ENCODE measurements around the gene NDRG4. TPM values are rescaled to one million over a fixed set of nuclear protein-coding genes. Genes with fewer than 3 reads are reported as not detected.
A peak's percentile ranks its signal among the peaks of the same experiment; 100 is the strongest.

Gene NDRG4
- total RNA-seq, 2 donors from 2014 or later, result 4.2 to 7.3 TPM

- intact Hi-C loops (cut with DNase I, micrococcal nuclease), result no loop called here
- DNase-seq (no peak), ATAC-seq (no peak)
These were observed 35.7 kb upstream of the NDRG4 start for GRCh38 chr16:58464047-58464915.

- no peak for ATAC-seq
- intact Hi-C loops (cut with DNase I, micrococcal nuclease), result no loop called here
- DNase-seq, result no peak
These were observed 34.8 kb upstream of the NDRG4 start for GRCh38 chr16:58464916-58465731.

DNA sequence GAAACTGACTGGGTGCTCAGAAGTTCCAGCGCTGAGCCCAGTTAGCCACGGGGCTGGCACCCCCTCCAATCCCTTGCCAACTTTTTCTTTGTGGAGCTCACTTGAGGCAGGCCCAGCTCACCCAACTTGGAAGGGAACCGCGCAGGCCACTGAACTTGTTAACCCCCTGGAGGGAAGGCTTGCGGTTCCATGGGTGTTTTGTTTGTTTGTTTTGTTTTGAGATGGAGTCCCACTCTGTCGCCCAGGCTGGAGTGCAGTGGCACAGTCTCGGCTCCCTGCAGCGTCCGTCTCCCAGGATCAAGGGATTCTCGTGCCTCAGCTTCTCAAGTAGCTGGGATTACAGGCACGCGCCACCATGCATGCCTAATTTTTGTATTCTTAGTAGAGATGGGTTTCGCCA lies 34.1 kb upstream of the NDRG4 start:
- DNase-seq, result no peak
- intact Hi-C loops (cut with DNase I, micrococcal nuclease), result no loop called here
- no peak for ATAC-seq

DNA sequence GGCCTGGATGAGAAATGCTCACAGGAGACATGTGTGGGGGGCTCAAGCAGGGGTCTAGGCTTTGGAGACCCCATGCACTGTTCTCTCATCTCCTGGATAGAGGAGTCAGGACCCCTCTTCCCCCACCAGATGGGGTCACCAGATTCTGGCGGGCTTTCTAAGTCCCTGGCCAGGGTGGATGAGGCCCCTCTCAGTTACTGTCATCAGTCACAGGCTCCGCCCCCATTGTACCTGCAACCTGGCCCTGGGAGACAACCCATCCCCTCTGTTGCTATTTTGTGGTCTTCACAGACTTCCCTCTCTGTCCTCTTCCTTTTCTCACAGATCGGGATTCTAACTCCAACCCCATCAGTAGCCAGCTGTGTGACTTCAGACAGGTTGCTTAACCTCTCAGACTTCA lies 33.5 kb upstream of the NDRG4 start:
- ATAC-seq, result no peak
- DNase-seq, result no peak
- intact Hi-C loops (cut with DNase I, micrococcal nuclease), result no loop called here

DNA sequence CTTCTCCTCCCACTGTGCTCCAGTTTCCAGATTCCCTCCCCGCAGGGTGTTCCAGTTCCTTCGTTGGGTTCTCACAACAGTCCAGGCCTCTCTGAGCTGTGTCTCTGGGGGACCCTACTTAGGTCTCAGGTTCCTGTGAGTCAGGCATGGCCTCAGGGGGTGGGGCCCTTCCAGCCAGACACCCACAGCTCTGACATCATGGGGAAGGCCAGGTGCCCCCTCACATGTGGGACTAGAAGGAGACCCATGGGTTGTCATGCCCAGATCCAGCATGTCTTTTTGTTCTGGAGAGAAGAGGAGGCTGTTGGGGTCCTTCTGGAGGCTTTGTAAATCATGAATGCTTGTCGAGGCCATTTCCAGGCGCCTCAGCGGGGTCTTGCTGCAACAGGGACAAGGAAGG lies 32.0 kb upstream of the NDRG4 start:
- no peak for ATAC-seq

DNA sequence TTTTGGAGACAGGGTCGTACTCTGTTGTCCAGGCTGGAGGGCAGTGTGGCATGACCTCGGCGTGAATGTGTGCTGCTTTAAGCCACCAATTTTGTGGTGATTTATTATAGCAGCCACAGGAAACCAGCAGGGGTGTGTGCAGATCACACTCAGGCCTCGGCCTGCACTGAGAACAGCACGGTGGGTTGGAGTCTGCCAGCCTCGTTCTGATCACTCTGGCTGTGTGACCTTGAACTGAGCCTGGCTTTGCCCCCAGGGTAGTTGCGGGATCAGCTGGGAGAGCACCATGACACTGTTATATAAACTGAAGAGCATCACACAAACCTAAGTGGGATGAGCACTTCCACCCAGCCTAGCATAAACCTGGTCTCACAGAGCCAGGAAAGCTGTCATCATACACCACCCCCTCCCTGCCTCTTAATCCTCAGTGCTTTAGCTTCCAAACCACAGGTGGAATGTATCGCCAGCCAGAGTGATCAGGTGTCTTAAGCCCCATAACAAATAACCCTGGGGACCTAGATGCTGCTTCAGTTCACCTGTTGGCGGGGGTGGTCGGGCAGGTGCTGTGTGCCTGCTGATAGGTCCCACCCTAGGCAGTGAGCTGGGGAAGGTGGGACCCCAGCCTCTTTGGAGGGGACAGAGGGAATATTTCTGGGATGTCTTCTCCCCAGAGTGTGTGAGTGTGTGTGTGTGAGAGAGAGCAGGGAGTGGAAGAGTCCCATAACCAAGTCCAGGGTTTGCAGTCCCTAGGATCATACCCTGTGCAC lies 28.6 kb upstream of the NDRG4 start:
- intact Hi-C loops (cut with DNase I, micrococcal nuclease), result no loop called here
- DNase-seq, result no peak
- no peak for ATAC-seq

More for the DNA sequence above, 32.0 kb upstream of the NDRG4 start:
- DNase-seq, result no peak
- intact Hi-C loops (cut with DNase I, micrococcal nuclease), result no loop called here

- ATAC-seq, result no peak
These were observed 27.7 kb upstream of the NDRG4 start for GRCh38 chr16:58472266-58472665.

GRCh38 chr16:58472827-58473226 lies 27.1 kb upstream of the NDRG4 start:
- no peak for ATAC-seq
- DNase-seq, result no peak
- intact Hi-C loops (cut with DNase I, micrococcal nuclease), result no loop called here

More at GRCh38 chr16:58472266-58472665, 27.7 kb upstream of the NDRG4 start:
- intact Hi-C loops (cut with DNase I, micrococcal nuclease), result no loop called here
- DNase-seq, result no peak

GRCh38 chr16:58474296-58474695 lies 25.6 kb upstream of the NDRG4 start:
- intact Hi-C loops (cut with DNase I, micrococcal nuclease), result no loop called here
- no peak for ATAC-seq
- no peak for DNase-seq

GRCh38 chr16:58475091-58475619 lies 24.8 kb upstream of the NDRG4 start:
- DNase-seq (no peak), ATAC-seq (no peak)
- intact Hi-C loops (cut with DNase I, micrococcal nuclease), result no loop called here

- intact Hi-C loops (cut with DNase I, micrococcal nuclease), result no loop called here
These were observed 23.2 kb upstream of the NDRG4 start for GRCh38 chr16:58476791-58477190.

DNA sequence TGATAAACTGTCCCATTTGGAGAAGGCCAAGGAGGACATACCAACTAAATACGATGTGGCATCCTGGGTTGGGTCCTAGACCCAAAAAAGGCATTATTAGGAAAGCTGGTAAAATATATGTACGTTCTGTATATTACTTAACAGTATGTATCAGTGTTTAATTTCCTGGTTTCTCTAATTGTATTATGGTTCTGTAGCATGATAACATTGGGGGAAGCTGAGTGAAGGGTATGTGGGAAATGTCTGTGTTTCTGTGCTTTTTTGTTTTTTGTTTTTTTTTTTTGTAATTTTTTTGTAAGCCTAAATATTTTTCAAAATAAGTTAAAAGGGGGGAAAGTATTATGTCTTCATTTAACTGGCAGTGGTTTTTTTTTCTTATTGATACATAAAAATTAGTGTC lies 21.5 kb upstream of the NDRG4 start:
- ATAC-seq, result no peak
- intact Hi-C loops (cut with DNase I, micrococcal nuclease), result no loop called here

More at GRCh38 chr16:58476791-58477190, 23.2 kb upstream of the NDRG4 start:
- no peak for DNase-seq
- ATAC-seq, result no peak

GRCh38 chr16:58481226-58481869 lies 18.6 kb upstream of the NDRG4 start:
- ATAC-seq (no peak), DNase-seq (no peak)
- intact Hi-C loops (cut with DNase I, micrococcal nuclease), result no loop called here

More for the DNA sequence above, 21.5 kb upstream of the NDRG4 start:
- DNase-seq, result no peak

DNA sequence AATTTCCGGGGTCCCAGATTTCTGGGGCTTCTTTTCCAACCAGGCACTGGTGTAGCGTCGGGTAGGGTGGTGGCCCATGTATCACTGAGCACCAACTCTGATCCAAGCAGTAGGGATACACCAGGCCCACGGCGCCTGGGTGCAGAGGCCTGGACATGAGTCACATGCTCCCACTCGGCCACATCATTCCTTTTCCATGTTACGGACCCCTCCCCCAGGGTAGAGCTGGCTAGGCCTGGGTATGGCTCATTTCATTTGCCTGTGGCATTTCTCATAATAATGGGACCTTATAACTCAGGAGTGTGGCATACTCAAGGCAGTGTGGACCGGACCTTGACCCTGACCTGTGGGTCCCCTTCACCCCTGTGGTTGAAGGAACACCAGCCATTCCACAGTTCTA lies 18.0 kb upstream of the NDRG4 start:
- no peak for DNase-seq
- intact Hi-C loops (cut with DNase I, micrococcal nuclease), result no loop called here
- ATAC-seq, result no peak

GRCh38 chr16:58485184-58485887 lies 14.6 kb upstream of the NDRG4 start:
- intact Hi-C loops (cut with DNase I, micrococcal nuclease), result no loop called here
- ATAC-seq (no peak), DNase-seq (no peak)

DNA sequence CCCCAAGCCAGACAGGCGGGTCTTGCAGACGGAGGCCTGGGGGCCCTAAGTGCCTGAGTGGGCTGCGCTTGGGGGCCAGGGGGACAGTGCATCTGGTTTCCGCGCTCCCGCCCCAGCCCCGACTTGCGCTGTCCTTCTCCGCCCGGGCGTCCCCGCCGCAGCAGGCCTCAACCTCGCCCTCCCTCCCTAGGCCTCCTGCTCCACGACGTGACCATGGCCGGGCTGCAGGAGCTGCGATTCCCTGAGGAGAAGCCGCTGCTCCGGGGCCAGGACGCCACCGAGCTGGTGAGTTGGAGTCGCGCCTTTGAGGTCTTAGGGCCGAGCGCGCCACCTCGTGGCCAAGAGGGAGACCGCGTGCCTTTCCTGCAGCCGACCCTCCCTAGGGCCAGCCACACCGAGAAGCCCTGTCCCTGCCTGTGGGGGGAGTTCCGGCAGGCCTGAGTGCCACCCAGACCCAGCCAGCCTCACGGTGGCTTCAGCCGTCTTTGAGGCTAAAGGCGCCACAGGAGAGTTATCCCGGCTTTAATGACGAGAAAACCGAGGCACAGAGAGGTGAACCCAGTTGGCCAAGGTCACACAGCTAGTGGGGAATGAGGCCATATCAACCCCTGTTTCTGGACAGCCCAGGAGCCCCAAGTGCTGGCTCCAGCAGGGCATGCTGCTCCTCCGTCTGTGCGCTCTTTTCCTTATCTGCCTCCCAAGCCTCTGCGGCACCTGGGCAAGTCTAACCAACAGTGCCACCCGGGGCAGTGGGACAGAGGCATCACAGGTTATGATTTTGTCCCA lies 12.2 kb upstream of the NDRG4 start:
- DNase-seq, result peak; percentile 58 to 85
- ATAC-seq, result peak; percentile 95
- intact Hi-C loops (cut with DNase I, micrococcal nuclease), result loop anchor here in 1 of 2 donors (2.0 kb wide), 1 partner anchor 151 kb away; no protein-coding TSS in a partner anchor

DNA sequence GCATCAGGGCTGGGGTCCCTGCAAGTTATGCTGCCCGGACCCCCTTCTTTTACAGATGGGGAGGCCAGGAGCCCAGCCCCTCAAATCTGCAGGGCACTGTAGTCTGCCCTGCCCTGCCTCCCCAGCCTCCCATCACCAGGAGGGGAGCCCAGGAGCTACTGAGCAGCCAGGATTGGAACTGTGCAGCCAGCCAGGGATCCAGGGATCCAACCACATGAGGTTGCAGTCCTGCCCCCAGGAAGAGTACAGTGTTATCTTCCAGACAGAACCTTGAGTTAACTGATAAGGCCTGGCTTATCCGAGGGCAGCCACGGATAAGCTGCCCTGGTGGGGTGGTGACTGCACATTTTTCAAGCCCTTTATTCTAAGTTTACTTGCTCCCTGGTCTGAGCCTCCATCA lies 11.4 kb upstream of the NDRG4 start:
- no peak for DNase-seq
- intact Hi-C loops (cut with DNase I, micrococcal nuclease), result no loop called here
- ATAC-seq, result no peak

All from left colon (tissue), 2 donors.